Testis (tissue), 2 donors: Measurements from ENCODE around the gene IL1RAP.

ENCODE experiments used
- POLR2A ChIP-seq: fragments of 450-650 bp; IDR thresholded peaks from one replicate; pipeline ENCODE4 v1.6.1; 2017; ENCODE audit warnings: antibody characterized with exemption, mild to moderate bottlenecking, moderate library complexity
- TF ChIP-seq, protein P1 (sequence below), 3 experiments: fragments of 450-650 bp in 2 of 3; fragments of 200-600 bp in 1 of 3; sonication (generic) in 1 of 3; IDR thresholded peaks; one replicate each; pipeline ENCODE4 v1.5.1; 2016 to 2019; ENCODE audit warnings: antibody characterized with exemption in 3 of 3, mild to moderate bottlenecking in 2 of 3, moderate library complexity in 1 of 3

DNA sequence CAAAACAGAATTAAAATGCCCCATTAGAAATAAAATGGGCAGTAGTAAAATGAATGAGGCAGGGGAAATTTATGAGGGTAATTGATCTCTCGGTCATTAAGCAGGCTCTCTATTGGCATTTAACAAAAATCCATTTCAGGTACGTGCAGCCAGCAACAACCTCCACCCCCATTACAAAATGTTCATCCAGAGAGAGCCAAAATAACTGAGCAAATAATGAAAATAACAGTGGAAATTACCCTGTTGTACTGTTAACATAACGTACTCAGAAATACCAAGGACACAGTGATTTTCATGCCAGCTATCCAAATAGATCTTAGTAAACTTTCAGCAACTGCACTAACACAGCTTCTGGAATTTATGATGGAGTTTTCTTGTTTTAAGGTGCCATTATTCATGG is 127.7 kb downstream of the IL1RAP start:
- TF ChIP-seq, protein P1, sequence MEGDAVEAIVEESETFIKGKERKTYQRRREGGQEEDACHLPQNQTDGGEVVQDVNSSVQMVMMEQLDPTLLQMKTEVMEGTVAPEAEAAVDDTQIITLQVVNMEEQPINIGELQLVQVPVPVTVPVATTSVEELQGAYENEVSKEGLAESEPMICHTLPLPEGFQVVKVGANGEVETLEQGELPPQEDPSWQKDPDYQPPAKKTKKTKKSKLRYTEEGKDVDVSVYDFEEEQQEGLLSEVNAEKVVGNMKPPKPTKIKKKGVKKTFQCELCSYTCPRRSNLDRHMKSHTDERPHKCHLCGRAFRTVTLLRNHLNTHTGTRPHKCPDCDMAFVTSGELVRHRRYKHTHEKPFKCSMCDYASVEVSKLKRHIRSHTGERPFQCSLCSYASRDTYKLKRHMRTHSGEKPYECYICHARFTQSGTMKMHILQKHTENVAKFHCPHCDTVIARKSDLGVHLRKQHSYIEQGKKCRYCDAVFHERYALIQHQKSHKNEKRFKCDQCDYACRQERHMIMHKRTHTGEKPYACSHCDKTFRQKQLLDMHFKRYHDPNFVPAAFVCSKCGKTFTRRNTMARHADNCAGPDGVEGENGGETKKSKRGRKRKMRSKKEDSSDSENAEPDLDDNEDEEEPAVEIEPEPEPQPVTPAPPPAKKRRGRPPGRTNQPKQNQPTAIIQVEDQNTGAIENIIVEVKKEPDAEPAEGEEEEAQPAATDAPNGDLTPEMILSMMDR (IDR thresholded peaks at IDR 0.05), result no peak
- TF ChIP-seq POLR2A, result no peak
